Omental fat pad (tissue), 4 donors: ENCODE measurements around the gene ERAP2. TPM values are rescaled to one million over a fixed set of nuclear protein-coding genes. Genes with fewer than 3 reads are reported as not detected.

Source experiments
- ATAC-seq: fragments of 150-250 bp; one replicate; pipeline ENCODE4 v1.9.1; 2016; ENCODE audit warnings: mild to moderate bottlenecking, moderate library complexity; ENCODE audit not compliant: low FRiP score
- DNase-seq: peaks from one replicate; pipeline ENCODE4 v3.0.0-alpha.2; 2019; ENCODE audit warnings: low spot score
- CTCF ChIP-seq, 3 donors: fragments of 450-650 bp; IDR thresholded peaks; one replicate each; pipeline ENCODE4 v1.5.1; 2016 to 2017; ENCODE audit warnings: antibody characterized with exemption in 3 of 3, mild to moderate bottlenecking in 3 of 3, moderate library complexity in 2 of 3
- small RNA-seq: library from RNA; depleted of rRNA; stranded (forward); fragments of <200 nt; gene quantifications from one replicate; pipeline ENCODE3, GENCODE V24; 2016
- total RNA-seq, 4 donors: library from RNA; depleted of rRNA; stranded (reverse); fragments of >200 nt; gene quantifications; one replicate each; pipeline ENCODE4 v1.1.0, GENCODE V29; 2016

ERAP2 gene
- total RNA-seq, 4 donors from 2014 or later = 15.1 to 57.4 (median 16.9) TPM

- ATAC-seq = no peak
- no peak for DNase-seq
- TF ChIP-seq CTCF (IDR thresholded peaks at IDR 0.05) = no peak
Observed at GRCh38 chr5:96968614-96969013, 92.3 kb downstream of the ERAP2 start.

Small RNA genes lying within 50 kb of the gene (small RNA-seq; reads per million reads assigned to genes)
- not detected for gene RF00019

Other genes starting within 250 kb of the ERAP2 start
- gene CAST, start 214.1 kb upstream of the ERAP2 start, total RNA-seq = 100 to 1,000 TPM; 224 to 362 (median 285) TPM
- 10 to 100 TPM; 35.2 to 56.2 (median 51.2) TPM for gene ERAP1, start 68.6 kb upstream of the ERAP2 start, total RNA-seq
- gene LNPEP, start 59.6 kb downstream of the ERAP2 start, total RNA-seq = 100 to 1,000 TPM in 1 of 4 donors, 10 to 100 TPM in 3; 51.4 to 155 (median 62.8) TPM